Hepatocyte (in vitro differentiated cells): Measurements from ENCODE around the gene POU6F2. TPM values are rescaled to one million over a fixed set of nuclear protein-coding genes. Genes with fewer than 3 reads are reported as not detected.

Experiments used
- DNase-seq: peaks from one replicate; pipeline ENCODE4 v3.0.0-alpha.2; 2016; ENCODE audit warnings: low spot score
- H2AFZ ChIP-seq: fragments of 200-600 bp; sonication (generic); 2 replicates; pipeline ENCODE4 v1.6.0; 2016; ENCODE audit warnings: antibody characterized with exemption, mild to moderate bottlenecking
- H3K27ac ChIP-seq: fragments of 200-600 bp; sonication (generic); 2 replicates; pipeline ENCODE4 v1.5.1; 2016; ENCODE audit warnings: mild to moderate bottlenecking
- H3K27me3 ChIP-seq: fragments of 200-600 bp; sonication (generic); 2 replicates; pipeline ENCODE4 v1.6.1; 2016
- H3K36me3 ChIP-seq: fragments of 200-600 bp; sonication (generic); replicated peaks from 2 replicates; pipeline ENCODE4 v1.5.1; 2016; ENCODE audit warnings: low read depth; ENCODE audit not compliant: insufficient read depth
- H3K4me1 ChIP-seq: fragments of 200-600 bp; sonication (generic); 2 replicates; pipeline ENCODE4 v1.5.1; 2016; ENCODE audit warnings: mild to moderate bottlenecking, moderate library complexity; ENCODE audit not compliant: insufficient read depth
- H3K4me2 ChIP-seq: fragments of 200-600 bp; sonication (generic); 2 replicates; pipeline ENCODE4 v1.6.0; 2016
- H3K4me3 ChIP-seq: fragments of 200-600 bp; sonication (generic); 2 replicates; pipeline ENCODE4 v1.5.1; 2016; ENCODE audit warnings: mild to moderate bottlenecking
- H3K79me2 ChIP-seq: fragments of 200-600 bp; sonication (generic); 2 replicates; pipeline ENCODE4 v1.6.0; 2017; ENCODE audit warnings: mild to moderate bottlenecking
- H3K9me2 ChIP-seq: fragments of 200-600 bp; sonication (generic); replicated peaks from 2 replicates; pipeline ENCODE4 v1.6.0; 2017; ENCODE audit warnings: mild to moderate bottlenecking; ENCODE audit not compliant: insufficient read depth
- H3K9me3 ChIP-seq: fragments of 200-600 bp; sonication (generic); 2 replicates; pipeline ENCODE4 v1.5.1; 2016; ENCODE audit warnings: low read depth, mild to moderate bottlenecking
- H4K20me1 ChIP-seq: fragments of 200-600 bp; sonication (generic); 2 replicates; pipeline ENCODE4 v1.6.0; 2016; ENCODE audit warnings: mild to moderate bottlenecking; ENCODE audit not compliant: insufficient read depth, poor library complexity, severe bottlenecking
- CTCF ChIP-seq: fragments of 200-600 bp; sonication (generic); IDR thresholded peaks from 2 replicates; pipeline ENCODE4 v1.5.1; 2016; ENCODE audit warnings: antibody characterized with exemption, mild to moderate bottlenecking; ENCODE audit not compliant: poor library complexity
- EZH2 ChIP-seq: fragments of 200-600 bp; sonication (generic); IDR thresholded peaks from 2 replicates; pipeline ENCODE4 v1.6.1; 2016; ENCODE audit warnings: antibody characterized with exemption, mild to moderate bottlenecking, borderline replicate concordance
- EZH2phosphoT487 ChIP-seq: fragments of 200-600 bp; sonication (generic); IDR thresholded peaks from one replicate; pipeline ENCODE4 v1.6.1; 2018; ENCODE audit warnings: antibody characterized with exemption, mild to moderate bottlenecking, low read depth, moderate library complexity; ENCODE audit not compliant: unreplicated experiment, severe bottlenecking
- WGBS: methylation state at CpG from one replicate; pipeline ENCODE4 v1.1.6; 2016; ENCODE audit warnings: low lambda C conversion rate; ENCODE audit errors: missing lambda C conversion rate; 5-methylcytosine and 5-hydroxymethylcytosine counted together
- polyA plus RNA-seq: library from polyadenylated mRNA; unstranded; fragments of >200 nt; fragmentation: Nextera tagmentation; extraction: Ambion mirVana; gene quantifications from 2 replicates; pipeline ENCODE4 v1.2.1, GENCODE V29; 2016
- total RNA-seq: library from RNA; depleted of rRNA; stranded (reverse); fragments of >200 nt; gene quantifications from 2 replicates; pipeline ENCODE4 v1.2.3, GENCODE V29; 2014

Gene POU6F2
- total and polyA plus RNA-seq, 2 experiments from 2014 or later: 0.67 to 1.4 TPM

- Histone ChIP-seq H3K9me3 (no peaks in the 10 kb centered on the region), H3K4me2 (no peak overlapping the region), H3K4me3 (no peak overlapping the region), H3K9me2 (no peaks in the 10 kb centered on the region), H3K36me3 (no peaks in the 10 kb centered on the region), H3K27me3 (no peaks in the 10 kb centered on the region), H2AFZ (no peak overlapping the region), H4K20me1 (no peaks in the 10 kb centered on the region), H3K4me1 (no peaks in the 10 kb centered on the region), H3K27ac (no peak overlapping the region), H3K79me2 (no peaks in the 10 kb centered on the region)
- WGBS: 50% methylated on average over 1 of the region's 1 CpG
- no peak for DNase-seq
- no peak for TF ChIP-seq CTCF
- TF ChIP-seq EZH2phosphoT487: no peak
- no peak for TF ChIP-seq EZH2
Measured at GRCh38 chr7:39280337-39280736, 302.6 kb downstream of the POU6F2 start.

- Histone ChIP-seq H3K79me2 (no peaks in the 10 kb centered on the region), H3K27ac (no peak overlapping the region), H2AFZ (no peak overlapping the region), H3K27me3 (no peaks in the 10 kb centered on the region), H3K9me2 (no peaks in the 10 kb centered on the region), H3K4me3 (no peak overlapping the region), H3K9me3 (no peaks in the 10 kb centered on the region), H3K36me3 (no peaks in the 10 kb centered on the region), H3K4me2 (no peak overlapping the region), H3K4me1 (no peaks in the 10 kb centered on the region), H4K20me1 (no peaks in the 10 kb centered on the region)
- DNase-seq: no peak
- 62% methylated on average over 2 of the region's 2 CpGs for WGBS
- TF ChIP-seq EZH2 (no peak), EZH2phosphoT487 (no peak), CTCF (no peak)
Measured at GRCh38 chr7:39285256-39285655, 307.5 kb downstream of the POU6F2 start.

- 85% methylated on average over 3 of the region's 3 CpGs for WGBS
- no peaks in the 10 kb centered on the region for H3K9me3 ChIP-seq
- no peaks in the 10 kb centered on the region for H3K9me2 ChIP-seq
- H2AFZ ChIP-seq: no peak overlapping the region
- H3K79me2 ChIP-seq: no peaks in the 10 kb centered on the region
- no peak overlapping the region for H3K4me3 ChIP-seq
- no peaks in the 10 kb centered on the region for H3K27me3 ChIP-seq
- H3K4me1 ChIP-seq: peaks cover 4% of the 10 kb centered on the region
- H4K20me1 ChIP-seq: no peaks in the 10 kb centered on the region
- DNase-seq: no peak
- H3K36me3 ChIP-seq: no peaks in the 10 kb centered on the region
- TF ChIP-seq EZH2 (no peak), CTCF (no peak), EZH2phosphoT487 (no peak)
- H3K4me2 ChIP-seq: no peak overlapping the region
- H3K27ac ChIP-seq: no peak overlapping the region
Measured at GRCh38 chr7:39288303-39288702, 310.6 kb downstream of the POU6F2 start.

GRCh38 chr7:39291628-39292410 is 314.1 kb downstream of the POU6F2 start:
- Histone ChIP-seq H3K36me3 (no peaks in the 10 kb centered on the region), H4K20me1 (no peaks in the 10 kb centered on the region), H3K4me2 (no peak overlapping the region), H2AFZ (no peak overlapping the region), H3K27me3 (no peaks in the 10 kb centered on the region), H3K9me3 (no peaks in the 10 kb centered on the region), H3K4me1 (peaks cover 4% of the 10 kb centered on the region), H3K4me3 (no peak overlapping the region), H3K9me2 (no peaks in the 10 kb centered on the region), H3K27ac (no peak overlapping the region), H3K79me2 (no peaks in the 10 kb centered on the region)
- 78% methylated on average over 10 of the region's 10 CpGs for WGBS
- DNase-seq: no peak
- no peak for TF ChIP-seq EZH2phosphoT487
- no peak for TF ChIP-seq EZH2
- no peak for TF ChIP-seq CTCF
